Measurements from ENCODE around the gene KIAA1210. TPM values are rescaled to one million over a fixed set of nuclear protein-coding genes. Genes with fewer than 3 reads are reported as not detected.
"Not testable (repeated sequence)": the region's sequence is repeated elsewhere in the genome, so short reads cannot be mapped to it uniquely, and the experiment has no call there.

The KIAA1210 gene
- total RNA-seq, 1 experiment from 2014 or later = not detected

DNA sequence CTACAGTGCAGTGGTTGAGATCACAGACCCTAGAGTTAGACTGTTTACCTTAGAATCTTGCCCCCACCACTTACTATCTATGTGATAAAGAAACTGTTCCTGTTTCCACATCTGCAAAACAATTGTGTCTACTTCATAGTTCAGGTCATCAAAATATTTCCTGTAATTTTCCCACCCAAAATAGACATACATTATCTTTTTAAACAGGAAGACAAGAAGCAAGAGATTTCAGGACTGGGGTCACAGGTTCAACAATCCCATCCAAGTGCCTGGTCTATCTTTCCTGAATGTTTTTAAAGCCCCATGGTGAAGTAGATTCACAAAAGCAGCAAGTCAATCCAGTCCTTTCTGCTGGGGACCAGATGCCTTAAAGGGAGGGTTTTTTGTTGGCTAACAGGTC is 96.6 kb downstream of the KIAA1210 start:
- no peak overlapping the region for H3K27ac ChIP-seq (ENCODE audit: low read depth, low read length)
- H3K9ac ChIP-seq (ENCODE audit: low read length) = no peak overlapping the region
- no peak overlapping the region for H3K4me2 ChIP-seq (ENCODE audit: low read length)
- ChIA-PET CTCF (no interaction called here), POLR2A (no interaction called here), RAD21 (ENCODE audit: low non-redundant PET in 1 of 2, low total read pairs in 2 of 2, uncharacterized antibody in 2 of 2, unreplicated experiment in 2 of 2) (no interaction called here)
- no TSS peak for BruUV-seq (replicated peaks)
- H3K36me3 ChIP-seq (ENCODE audit: control insufficient read depth in 1 of 2, insufficient read depth in 2 of 2, low read length in 2 of 2) = no peaks in the 10 kb centered on the region
- TF ChIP-seq CEBPB (IDR thresholded peaks at IDR 0.05; ENCODE audit: low read depth) (no peak), SP1 (IDR thresholded peaks at IDR 0.05; ENCODE audit: low read depth) (no peak), ZNF274 (IDR thresholded peaks at IDR 0.05; ENCODE audit: low read depth, low read length) (no peak), SRF (IDR thresholded peaks at IDR 0.05; ENCODE audit: low read depth) (no peak), CBX3 (IDR thresholded peaks at IDR 0.05; ENCODE audit: low read depth) (no peak), EGR1 (IDR thresholded peaks at IDR 0.05; ENCODE audit: low read depth) (no peak), TCF7L2 (IDR thresholded peaks at IDR 0.05; ENCODE audit: borderline replicate concordance, extremely low read depth, insufficient read depth, insufficient read length) (no peak), ATF3 (IDR thresholded peaks at IDR 0.05) (no peak), ZFX (IDR thresholded peaks at IDR 0.05) (no peak), FOSL1 (IDR thresholded peaks at IDR 0.05; ENCODE audit: low read depth) (no peak), EZH2phosphoT487 (IDR thresholded peaks at IDR 0.05; ENCODE audit: borderline replicate concordance) (no peak), JUND (IDR thresholded peaks at IDR 0.05) (no peak), POLR2AphosphoS5 (IDR thresholded peaks at IDR 0.05; ENCODE audit: low read depth, low read length) (no peak), EZH2 (IDR thresholded peaks at IDR 0.05) (no peak)
- TF ChIP-seq, protein P1, sequence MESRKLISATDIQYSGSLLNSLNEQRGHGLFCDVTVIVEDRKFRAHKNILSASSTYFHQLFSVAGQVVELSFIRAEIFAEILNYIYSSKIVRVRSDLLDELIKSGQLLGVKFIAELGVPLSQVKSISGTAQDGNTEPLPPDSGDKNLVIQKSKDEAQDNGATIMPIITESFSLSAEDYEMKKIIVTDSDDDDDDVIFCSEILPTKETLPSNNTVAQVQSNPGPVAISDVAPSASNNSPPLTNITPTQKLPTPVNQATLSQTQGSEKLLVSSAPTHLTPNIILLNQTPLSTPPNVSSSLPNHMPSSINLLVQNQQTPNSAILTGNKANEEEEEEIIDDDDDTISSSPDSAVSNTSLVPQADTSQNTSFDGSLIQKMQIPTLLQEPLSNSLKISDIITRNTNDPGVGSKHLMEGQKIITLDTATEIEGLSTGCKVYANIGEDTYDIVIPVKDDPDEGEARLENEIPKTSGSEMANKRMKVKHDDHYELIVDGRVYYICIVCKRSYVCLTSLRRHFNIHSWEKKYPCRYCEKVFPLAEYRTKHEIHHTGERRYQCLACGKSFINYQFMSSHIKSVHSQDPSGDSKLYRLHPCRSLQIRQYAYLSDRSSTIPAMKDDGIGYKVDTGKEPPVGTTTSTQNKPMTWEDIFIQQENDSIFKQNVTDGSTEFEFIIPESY (IDR thresholded peaks at IDR 0.05; ENCODE audit: extremely low read depth, insufficient replicate concordance, low read length) = no peak
- TF ChIP-seq, protein P2, sequence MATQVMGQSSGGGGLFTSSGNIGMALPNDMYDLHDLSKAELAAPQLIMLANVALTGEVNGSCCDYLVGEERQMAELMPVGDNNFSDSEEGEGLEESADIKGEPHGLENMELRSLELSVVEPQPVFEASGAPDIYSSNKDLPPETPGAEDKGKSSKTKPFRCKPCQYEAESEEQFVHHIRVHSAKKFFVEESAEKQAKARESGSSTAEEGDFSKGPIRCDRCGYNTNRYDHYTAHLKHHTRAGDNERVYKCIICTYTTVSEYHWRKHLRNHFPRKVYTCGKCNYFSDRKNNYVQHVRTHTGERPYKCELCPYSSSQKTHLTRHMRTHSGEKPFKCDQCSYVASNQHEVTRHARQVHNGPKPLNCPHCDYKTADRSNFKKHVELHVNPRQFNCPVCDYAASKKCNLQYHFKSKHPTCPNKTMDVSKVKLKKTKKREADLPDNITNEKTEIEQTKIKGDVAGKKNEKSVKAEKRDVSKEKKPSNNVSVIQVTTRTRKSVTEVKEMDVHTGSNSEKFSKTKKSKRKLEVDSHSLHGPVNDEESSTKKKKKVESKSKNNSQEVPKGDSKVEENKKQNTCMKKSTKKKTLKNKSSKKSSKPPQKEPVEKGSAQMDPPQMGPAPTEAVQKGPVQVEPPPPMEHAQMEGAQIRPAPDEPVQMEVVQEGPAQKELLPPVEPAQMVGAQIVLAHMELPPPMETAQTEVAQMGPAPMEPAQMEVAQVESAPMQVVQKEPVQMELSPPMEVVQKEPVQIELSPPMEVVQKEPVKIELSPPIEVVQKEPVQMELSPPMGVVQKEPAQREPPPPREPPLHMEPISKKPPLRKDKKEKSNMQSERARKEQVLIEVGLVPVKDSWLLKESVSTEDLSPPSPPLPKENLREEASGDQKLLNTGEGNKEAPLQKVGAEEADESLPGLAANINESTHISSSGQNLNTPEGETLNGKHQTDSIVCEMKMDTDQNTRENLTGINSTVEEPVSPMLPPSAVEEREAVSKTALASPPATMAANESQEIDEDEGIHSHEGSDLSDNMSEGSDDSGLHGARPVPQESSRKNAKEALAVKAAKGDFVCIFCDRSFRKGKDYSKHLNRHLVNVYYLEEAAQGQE (IDR thresholded peaks at IDR 0.05; ENCODE audit: low read depth) = no peak
- TF ChIP-seq, protein P3, sequence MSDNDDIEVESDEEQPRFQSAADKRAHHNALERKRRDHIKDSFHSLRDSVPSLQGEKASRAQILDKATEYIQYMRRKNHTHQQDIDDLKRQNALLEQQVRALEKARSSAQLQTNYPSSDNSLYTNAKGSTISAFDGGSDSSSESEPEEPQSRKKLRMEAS (IDR thresholded peaks at IDR 0.05) = no peak
- ATAC-seq (no peak), DNase-seq (ENCODE audit: low read depth, low spot score) (no peak)
- H3K4me1 ChIP-seq (ENCODE audit: control insufficient read depth in 1 of 2, insufficient read depth in 2 of 2, low read length in 2 of 2) = no peaks in the 10 kb centered on the region
- H3K9me2 ChIP-seq (ENCODE audit: insufficient read depth) = no peaks in the 10 kb centered on the region
- no peak overlapping the region for H3K4me3 ChIP-seq (replicated peaks in 1 of 2; ENCODE audit: low read depth in 1 of 2, low read length in 2 of 2)
- intact Hi-C loops (cut with micrococcal nuclease) = no loop called here
- no peaks in the 10 kb centered on the region for H3K9me3 ChIP-seq (ENCODE audit: control insufficient read depth in 1 of 2, insufficient read depth in 1 of 2, low read depth in 1 of 2, low read length in 2 of 2)
- H2AFZ ChIP-seq (ENCODE audit: low read depth, low read length, poor library complexity, severe bottlenecking) = no peak overlapping the region
- no peaks in the 10 kb centered on the region for H3K79me2 ChIP-seq (ENCODE audit: insufficient read depth, low read length)
- no peaks in the 10 kb centered on the region for H3K27me3 ChIP-seq (ENCODE audit: insufficient read depth, low read length)
- no peaks in the 10 kb centered on the region for H4K20me1 ChIP-seq (ENCODE audit: insufficient read depth)

DNA sequence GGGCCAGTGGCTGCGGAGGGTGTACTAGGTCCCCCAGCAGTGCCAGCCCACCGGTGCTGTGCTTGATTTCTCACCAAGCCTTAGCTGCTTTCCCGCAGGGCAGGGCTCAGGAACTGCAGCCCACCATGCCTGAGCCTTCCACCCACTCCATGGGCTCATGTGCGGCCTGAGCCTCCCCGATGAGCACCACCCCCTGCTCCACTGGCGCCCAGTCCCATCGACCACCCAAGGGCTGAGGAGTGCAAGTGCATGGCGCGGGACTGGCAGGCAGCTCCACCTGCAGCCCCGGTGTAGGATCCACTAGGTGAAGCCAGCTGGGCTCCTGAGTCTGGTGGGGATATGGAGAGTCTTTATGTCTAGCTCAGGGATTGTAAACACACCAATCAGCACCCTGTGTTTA is 98.0 kb downstream of the KIAA1210 start:
- POLR2A ChIA-PET; H4K20me1 ChIP-seq (ENCODE audit: insufficient read depth); ATAC-seq; H2AFZ ChIP-seq (ENCODE audit: low read depth, low read length, poor library complexity, severe bottlenecking); RAD21 ChIA-PET (ENCODE audit: low non-redundant PET in 1 of 2, low total read pairs in 2 of 2, uncharacterized antibody in 2 of 2, unreplicated experiment in 2 of 2); BruUV-seq (replicated peaks); H3K9me3 ChIP-seq (ENCODE audit: control insufficient read depth in 1 of 2, insufficient read depth in 1 of 2, low read depth in 1 of 2, low read length in 2 of 2); H3K27me3 ChIP-seq (ENCODE audit: insufficient read depth, low read length); H3K4me3 ChIP-seq (replicated peaks in 1 of 2; ENCODE audit: low read depth in 1 of 2, low read length in 2 of 2); H3K4me1 ChIP-seq (ENCODE audit: control insufficient read depth in 1 of 2, insufficient read depth in 2 of 2, low read length in 2 of 2); H3K4me2 ChIP-seq (ENCODE audit: low read length); H3K9ac ChIP-seq (ENCODE audit: low read length); H3K79me2 ChIP-seq (ENCODE audit: insufficient read depth, low read length); H3K36me3 ChIP-seq (ENCODE audit: control insufficient read depth in 1 of 2, insufficient read depth in 2 of 2, low read length in 2 of 2); intact Hi-C loops (cut with micrococcal nuclease); H3K27ac ChIP-seq (ENCODE audit: low read depth, low read length); CTCF ChIA-PET; H3K9me2 ChIP-seq (ENCODE audit: insufficient read depth); DNase-seq (ENCODE audit: low read depth, low spot score): not testable (repeated sequence)
